Activated CD4-positive, CD25-positive, alpha-beta regulatory T cell treated with anti-CD3 and anti-CD28 coated beads, Interleukin-2, amount 50 U/mL, for 72 hours (primary cell): ENCODE measurements around the gene OPCML.

ENCODE experiments used
- DNase-seq: peaks from one replicate; pipeline ENCODE4 v3.0.0; 2021

OPCML gene

GRCh38 chr11:133115099-133115498 lies 417.2 kb downstream of the OPCML start:
- DNase-seq, result no peak

GRCh38 chr11:133107763-133108162 lies 424.5 kb downstream of the OPCML start:
- DNase-seq, result no peak

DNA sequence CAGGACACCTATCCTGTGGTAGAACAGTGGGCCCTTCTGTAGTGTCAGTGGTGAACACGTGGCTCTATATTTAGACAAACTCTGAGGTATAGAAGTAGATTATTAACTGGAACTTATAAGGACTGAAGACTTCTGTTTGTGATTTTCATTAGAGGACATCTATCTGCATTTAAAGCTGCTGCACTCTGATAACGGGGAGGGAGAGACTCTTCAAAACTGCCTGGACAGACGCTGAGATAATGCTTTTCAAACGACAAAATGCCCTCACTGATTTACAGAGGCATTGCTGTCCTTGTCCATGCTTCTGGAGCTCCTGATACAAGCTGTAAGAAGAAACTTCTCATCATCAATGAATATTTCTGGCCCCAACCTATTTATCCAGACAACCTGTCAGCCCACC lies 425.2 kb downstream of the OPCML start:
- no peak for DNase-seq

DNA sequence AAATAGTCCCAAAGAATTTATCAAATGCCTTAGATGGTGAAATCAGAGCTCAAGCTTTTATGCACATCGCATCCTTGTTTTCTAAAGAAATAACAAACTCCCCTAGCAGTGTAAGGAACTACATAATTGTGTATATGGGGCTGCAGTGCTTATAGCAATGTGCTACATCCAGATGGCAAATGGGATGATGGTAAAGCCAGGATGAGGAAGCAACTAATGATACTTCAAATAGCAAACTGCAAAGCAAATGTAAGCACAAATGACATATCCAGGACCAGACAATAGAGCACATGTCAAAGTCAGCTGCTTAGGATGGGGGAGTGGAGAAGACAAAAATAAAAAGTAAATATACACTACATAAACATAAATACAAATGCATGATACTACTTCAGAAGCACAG lies 425.9 kb downstream of the OPCML start:
- DNase-seq, result no peak

GRCh38 chr11:133104009-133104744 lies 428.1 kb downstream of the OPCML start:
- no peak for DNase-seq

DNA sequence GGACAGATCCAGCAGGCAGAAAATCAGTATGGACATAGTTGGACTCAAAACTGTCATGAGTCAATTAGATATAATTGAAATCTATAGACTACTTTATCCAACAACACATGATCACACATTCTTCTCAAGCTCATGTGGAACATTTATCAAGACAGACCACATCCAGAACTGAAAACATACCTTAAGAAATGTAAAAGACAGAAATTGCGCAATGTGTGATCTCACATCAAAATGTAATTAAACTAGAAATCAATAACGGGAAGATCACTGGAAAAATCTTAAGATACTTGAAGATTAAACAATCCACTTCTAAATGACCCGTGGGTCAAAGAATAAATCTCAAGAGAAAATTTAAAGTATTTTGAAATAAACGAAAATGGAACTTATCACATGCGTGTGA lies 435.3 kb downstream of the OPCML start:
- no peak for DNase-seq

- DNase-seq, result no peak
Measured at GRCh38 chr11:133086518-133086917, 445.8 kb downstream of the OPCML start.

DNA sequence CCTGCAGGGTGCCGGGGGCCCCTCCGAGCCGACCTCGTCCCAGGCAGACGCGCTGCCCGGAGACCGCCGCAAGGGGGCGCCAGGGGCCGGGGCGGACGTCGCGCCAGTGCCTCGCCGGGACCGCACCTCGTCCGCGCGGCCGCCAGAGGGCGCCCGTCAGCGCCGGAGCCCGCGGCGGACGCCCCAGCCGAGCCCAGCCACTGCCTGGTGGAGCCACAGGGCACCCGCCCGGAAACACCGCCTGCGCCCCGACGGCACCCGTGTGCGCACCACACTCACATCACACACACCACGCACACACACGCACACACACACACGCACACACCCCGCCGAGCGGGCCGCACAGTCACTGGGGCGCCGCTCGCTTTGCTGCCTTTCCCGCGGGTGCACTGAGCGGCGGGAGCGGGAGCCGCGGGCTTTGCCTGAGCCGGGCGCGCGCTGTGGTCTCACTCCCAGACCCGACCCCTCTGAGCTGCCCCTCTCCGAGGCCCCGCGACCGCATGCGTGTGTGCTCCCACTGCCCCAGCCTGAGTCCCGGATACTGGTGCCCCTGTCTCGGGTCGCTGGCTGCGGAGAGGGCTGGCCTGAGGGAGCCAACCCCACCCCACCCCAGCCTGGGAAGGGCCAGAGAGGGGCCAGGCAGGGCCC lies 449.3 kb downstream of the OPCML start:
- DNase-seq, result peak; percentile 68

DNA sequence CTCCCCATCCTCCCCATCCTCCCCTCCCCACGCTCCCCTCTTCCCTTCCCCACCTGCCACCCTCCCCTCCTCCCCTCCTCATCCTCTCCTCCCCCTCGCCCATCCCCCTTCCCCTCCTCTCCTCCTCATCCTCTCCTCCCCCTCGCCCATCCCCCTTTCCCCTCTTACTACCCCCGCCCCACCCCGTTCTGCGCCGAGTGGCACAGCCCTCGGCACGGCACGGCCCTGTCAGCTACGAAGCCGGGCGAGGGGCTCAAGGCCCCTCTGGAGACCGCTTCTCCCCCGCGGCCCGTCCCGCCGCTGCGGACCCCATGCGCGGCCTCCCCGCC lies 449.9 kb downstream of the OPCML start:
- DNase-seq, result no peak

DNA sequence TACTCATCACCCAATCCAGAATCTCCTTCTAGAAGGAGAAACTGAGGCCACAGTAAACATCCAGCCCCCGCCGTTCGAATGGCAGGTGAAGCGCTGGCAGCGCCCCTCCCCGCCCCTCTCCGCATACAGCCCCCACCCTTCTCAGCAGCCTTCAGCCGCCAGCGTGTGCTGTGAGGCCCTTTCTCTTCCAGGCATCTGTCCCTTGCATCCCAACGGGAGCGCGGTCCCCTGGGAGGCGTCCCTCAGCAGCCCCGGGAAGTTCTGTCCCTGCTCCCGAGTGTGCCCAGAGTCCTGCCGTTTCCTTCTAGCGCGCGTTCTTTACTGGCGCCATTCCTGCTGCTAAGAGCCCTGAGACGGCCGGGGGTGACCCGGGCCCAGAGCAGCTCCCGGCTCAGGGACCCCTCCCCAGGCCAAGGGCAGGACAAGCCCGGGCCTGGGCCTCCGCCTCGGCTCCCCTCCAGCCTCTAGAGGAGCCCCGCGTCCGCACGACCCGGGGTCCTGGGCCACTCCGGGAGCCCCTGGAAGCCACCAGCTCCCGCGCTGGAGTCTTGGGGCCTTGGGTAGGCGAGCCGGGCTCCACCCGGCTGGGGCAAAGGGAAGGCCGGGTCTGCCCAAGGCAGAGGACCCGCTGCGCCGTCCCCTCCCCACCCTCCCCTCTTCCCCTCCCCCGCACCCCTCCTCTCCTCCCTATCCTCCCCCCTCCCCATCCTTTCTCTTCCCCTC lies 450.4 kb downstream of the OPCML start:
- no peak for DNase-seq

DNA sequence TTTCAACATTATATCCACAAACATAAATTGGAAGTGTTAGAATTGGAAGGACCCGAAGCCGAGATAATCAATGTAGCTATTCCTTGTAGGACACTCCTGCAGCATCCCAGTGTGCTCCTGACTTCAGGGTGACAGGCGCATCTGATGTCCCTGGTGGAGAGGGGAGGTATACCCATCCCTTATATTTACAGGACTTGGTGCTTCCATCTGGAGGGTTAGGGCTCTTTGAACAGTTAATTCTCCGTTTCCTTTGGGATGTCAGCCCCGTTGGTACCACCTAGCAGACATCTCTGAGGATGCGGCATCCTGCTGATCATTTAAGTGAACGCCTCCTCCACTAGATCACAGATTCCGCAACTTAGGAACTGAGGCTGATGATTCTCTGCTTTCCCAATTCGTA lies 451.3 kb downstream of the OPCML start:
- no peak for DNase-seq

DNA sequence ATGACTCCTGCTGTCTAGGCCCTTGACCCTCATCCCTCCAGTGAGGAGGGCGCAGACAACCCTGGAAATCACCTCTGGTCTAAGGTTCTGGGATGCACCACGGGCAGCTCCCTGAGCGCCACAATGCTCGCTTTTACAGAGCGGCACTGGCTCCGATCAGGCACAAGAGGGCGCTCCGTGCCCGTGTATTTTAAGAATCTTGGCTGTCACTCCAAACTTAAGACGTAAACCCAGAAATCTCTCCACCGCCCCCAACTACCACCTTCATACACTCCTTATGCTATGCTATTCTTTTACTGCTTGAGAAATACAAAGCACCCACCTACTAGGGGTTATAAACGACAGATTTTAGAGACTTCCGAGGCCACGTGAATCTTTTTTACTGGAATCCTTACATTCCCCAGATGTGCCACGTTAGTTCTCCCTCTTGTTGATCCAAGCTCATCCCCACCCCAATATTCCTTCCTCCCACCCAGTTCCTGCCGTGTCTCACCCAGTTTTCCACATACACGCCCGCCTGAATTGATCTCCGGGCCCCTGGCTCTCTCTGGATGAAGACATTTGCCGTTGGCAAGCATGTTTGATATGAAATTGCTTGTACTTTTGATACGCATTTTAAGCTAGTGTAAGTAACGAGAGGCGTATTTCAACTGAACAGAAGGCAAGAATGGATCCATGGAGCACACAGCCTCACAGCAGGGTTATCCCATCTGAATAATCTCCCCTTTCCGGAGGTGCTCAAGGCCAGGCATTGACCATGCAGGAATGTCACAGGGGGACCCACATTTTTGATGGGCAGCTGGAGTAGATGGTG lies 453.5 kb downstream of the OPCML start:
- DNase-seq, result no peak

DNA sequence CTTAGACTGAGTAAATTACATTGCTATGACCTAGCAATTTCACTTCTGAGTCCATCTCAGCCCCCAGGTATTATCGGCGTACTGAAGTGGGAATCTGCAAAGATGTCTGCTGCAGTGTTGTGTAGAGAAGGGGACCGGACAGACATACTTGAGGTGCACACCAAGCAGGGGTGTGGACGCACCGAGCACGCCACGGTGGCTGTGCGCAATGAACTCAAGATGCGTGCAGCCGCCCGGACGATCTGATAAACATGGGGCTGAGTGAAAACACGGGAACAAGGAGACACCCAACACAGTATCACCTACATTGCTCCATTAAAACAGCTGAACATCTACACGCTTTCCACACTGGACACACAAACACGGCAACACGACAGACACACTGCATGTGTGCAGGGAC lies 454.3 kb downstream of the OPCML start:
- DNase-seq, result no peak

DNA sequence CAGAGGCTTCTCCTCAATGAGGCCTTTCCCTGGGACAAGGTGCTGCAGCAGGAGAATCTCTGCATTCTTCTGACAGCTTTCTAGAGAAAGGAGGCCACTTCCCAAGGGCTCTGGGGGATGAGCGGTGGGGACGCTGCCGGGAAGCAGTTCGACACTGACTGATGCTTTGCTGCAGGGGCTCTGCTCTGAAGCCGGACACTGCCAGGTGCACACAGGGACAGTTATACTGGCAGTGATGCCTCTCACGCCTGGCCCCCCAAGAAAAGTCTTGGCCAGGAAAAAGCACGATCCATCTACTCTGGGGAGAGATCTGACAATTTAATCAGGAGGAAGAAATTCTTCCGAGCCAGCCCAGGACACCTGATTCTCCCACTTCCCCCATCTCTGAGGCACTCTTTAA lies 456.9 kb downstream of the OPCML start:
- DNase-seq, result no peak

- no peak for DNase-seq
Measured at GRCh38 chr11:133072858-133073582, 459.3 kb downstream of the OPCML start.

DNA sequence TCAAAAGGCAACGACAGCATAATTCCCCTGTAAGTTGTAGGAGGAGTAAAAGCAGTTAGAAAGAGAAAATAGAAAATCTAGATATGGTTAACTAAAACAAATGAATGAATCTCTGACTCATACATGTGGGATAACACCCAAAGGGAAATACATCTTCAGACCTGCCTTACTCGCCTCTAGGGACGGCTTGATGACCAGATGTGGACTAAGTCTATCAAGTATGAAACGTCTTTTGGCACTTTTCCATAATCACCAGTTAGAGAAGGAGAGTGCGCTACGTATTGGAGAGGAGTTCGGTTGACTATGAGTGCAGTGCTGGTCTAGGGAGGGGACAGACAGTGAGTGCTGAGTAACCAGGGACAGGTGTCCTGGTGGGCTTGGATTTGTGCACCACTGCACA lies 459.9 kb downstream of the OPCML start:
- DNase-seq, result no peak

- DNase-seq, result no peak
Measured at GRCh38 chr11:133070791-133071190, 461.5 kb downstream of the OPCML start.

DNA sequence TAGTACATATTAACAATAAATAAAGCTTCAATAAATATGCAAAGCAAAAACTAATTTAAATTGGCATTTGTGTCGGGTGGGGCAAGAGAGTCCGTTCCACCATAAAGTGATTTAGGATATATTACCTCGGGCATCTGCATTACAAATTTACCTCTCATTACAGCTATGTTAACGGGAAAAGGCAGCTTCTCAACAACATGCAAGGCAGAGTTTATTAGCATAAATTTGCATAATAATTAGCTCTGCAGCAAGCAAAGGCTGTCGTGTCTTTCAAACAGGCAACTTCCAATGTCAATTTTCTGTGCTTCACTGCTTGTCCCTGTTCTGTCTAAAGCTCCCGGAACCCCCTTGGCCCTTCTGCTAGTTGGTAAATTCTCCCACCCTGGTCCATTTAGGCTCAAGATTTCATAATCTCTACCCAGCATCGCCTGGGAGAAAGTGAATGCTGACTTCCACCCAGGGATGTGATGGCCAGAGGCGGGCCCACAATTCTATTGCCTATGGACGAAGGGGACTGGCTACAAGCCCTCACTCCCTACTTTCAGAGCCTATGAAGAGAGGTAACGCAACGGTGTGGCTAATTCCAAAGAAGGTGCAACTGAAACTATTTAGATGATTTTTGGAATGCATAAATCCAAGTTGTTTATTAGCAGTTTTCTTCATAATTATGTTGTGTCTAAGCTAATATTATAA lies 462.1 kb downstream of the OPCML start:
- no peak for DNase-seq

GRCh38 chr11:133065847-133066485 lies 466.3 kb downstream of the OPCML start:
- DNase-seq, result no peak

DNA sequence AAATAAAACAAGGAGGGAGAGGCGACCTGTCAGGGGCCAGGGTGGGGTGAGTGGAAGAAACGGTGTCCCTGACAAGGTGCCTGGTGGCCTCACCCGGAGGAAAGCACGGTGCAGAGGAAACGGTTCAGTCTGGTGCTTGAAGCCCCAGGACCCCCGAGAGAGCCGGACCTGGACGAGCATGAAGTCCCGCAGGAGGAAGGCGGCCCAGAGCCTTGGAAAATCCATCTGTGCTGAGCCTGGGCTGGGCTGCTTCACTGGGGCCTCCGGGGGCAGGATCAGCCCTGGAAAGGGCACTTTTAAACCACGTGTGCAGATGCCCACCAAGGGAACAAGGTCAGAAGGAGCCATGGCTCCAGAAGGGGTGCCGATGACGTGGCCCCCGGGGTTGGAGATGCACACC lies 467.3 kb downstream of the OPCML start:
- DNase-seq, result no peak

DNA sequence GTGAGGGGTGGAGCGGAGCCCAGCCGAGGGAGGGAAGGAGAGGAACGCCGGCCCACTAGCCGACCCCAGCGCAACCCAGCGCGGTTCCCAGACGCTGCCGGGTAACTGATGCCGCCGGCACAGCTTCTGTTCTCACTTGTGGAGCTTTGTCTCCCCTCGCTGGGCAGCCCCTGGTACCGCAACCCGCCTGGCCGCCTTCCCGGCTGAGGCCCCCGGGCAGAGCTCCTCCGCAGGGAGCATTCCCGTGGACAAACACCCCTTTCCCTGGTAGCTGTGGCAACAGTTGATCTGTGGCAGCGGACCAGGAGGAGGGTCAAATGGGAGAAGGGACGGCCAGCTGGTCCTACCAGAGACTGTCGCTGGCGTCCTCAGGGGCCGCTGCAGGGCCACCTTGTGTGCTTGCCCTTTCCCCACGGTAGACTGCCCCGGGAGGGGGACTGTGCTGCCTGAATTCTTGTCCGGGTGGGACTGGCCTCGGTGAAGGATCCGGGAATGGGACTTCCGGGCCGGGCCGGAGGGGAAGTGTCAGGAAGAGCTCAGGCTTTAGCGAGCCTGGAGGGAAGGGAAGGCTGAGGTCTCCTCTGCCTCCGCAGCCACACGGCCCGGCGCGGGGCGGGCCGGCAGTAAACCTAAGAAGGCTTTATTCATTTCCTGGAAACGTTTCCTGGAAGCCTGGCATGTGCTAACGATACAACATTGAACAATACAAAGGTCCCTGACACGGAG lies 468.0 kb downstream of the OPCML start:
- DNase-seq, result no peak
